GM12878 (cell line): ENCODE results near the gene RNF168. TPM values are rescaled to one million over a fixed set of nuclear protein-coding genes. Genes with fewer than 3 reads are reported as not detected.

ENCODE experiments used
- BCL3 ChIP-seq: IDR thresholded peaks from 2 replicates; pipeline ENCODE4 v1.6.1; 2011; ENCODE audit warnings: borderline replicate concordance, low read depth, mild to moderate bottlenecking, moderate library complexity, low read length; ENCODE audit not compliant: insufficient read depth, poor library complexity, severe bottlenecking
- BHLHE40 ChIP-seq, 2 experiments: fragments of 450-650 bp in 1 of 2; IDR thresholded peaks; 2 replicates each; pipeline ENCODE4 v1.6.1; 2011 to 2017; ENCODE audit warnings: low read depth in 2 of 2, borderline replicate concordance in 1 of 2, improper control_type of control experiment in 1 of 2, low read length in 1 of 2, mild to moderate bottlenecking in 1 of 2
- CHD4 ChIP-seq: fragments of 200-600 bp; sonication (generic); IDR thresholded peaks from 2 replicates; pipeline ENCODE4 v1.6.1; 2016; ENCODE audit warnings: mild to moderate bottlenecking
- DPF2 ChIP-seq: fragments of 450-650 bp; IDR thresholded peaks from 2 replicates; pipeline ENCODE4 v1.6.1; 2017; ENCODE audit warnings: mild to moderate bottlenecking
- E2F8 ChIP-seq: fragments of 450-650 bp; IDR thresholded peaks from 2 replicates; pipeline ENCODE4 v1.6.1; 2018; ENCODE audit warnings: mild to moderate bottlenecking, low read depth, moderate library complexity; ENCODE audit not compliant: partially characterized antibody
- FOS ChIP-seq: IDR thresholded peaks from 3 replicates; pipeline ENCODE4 v1.6.1; 2011; ENCODE audit warnings: borderline replicate concordance; ENCODE audit not compliant: insufficient read length; ENCODE audit errors: extremely low read depth
- GATAD2B ChIP-seq: fragments of 450-650 bp; conservative IDR thresholded peaks from 2 replicates; pipeline ENCODE4 v1.6.1; 2017; ENCODE audit warnings: low read depth, mild to moderate bottlenecking, moderate library complexity
- HDAC6 ChIP-seq: fragments of 200-600 bp; sonication (generic); IDR thresholded peaks from one replicate; pipeline ENCODE4 v1.8.0; 2017; ENCODE audit warnings: antibody characterized with exemption; ENCODE audit not compliant: unreplicated experiment
- MLLT1 ChIP-seq: fragments of 450-650 bp; IDR thresholded peaks from 2 replicates; pipeline ENCODE4 v1.6.1; 2016; ENCODE audit warnings: mild to moderate bottlenecking
- MTA2 ChIP-seq: fragments of 450-650 bp; IDR thresholded peaks from 2 replicates; pipeline ENCODE4 v1.6.1; 2016; ENCODE audit warnings: low read depth, mild to moderate bottlenecking, moderate library complexity
- NFIC ChIP-seq: IDR thresholded peaks from 2 replicates; pipeline ENCODE4 v1.6.1; 2012; ENCODE audit warnings: low read depth, mild to moderate bottlenecking, inconsistent platforms, low read length, moderate library complexity
- NR2F1 ChIP-seq: fragments of 450-650 bp; conservative IDR thresholded peaks from 2 replicates; pipeline ENCODE4 v1.6.1; 2017; ENCODE audit warnings: mild to moderate bottlenecking
- PML ChIP-seq: IDR thresholded peaks from 2 replicates; pipeline ENCODE4 v1.6.1; 2012; ENCODE audit warnings: low read length, inconsistent platforms
- RELB ChIP-seq: fragments of 450-650 bp; IDR thresholded peaks from 2 replicates; pipeline ENCODE4 v1.6.1; 2017; ENCODE audit warnings: low read depth, mild to moderate bottlenecking, moderate library complexity
- RUNX3 ChIP-seq: IDR thresholded peaks from 2 replicates; pipeline ENCODE4 v1.6.1; 2012; ENCODE audit warnings: low read length, inconsistent platforms
- SMAD1 ChIP-seq: fragments of 450-650 bp; IDR thresholded peaks from 2 replicates; pipeline ENCODE4 v1.6.1; 2018; ENCODE audit warnings: mild to moderate bottlenecking, low read depth; ENCODE audit not compliant: partially characterized antibody
- TCF3 ChIP-seq: IDR thresholded peaks from 2 replicates; pipeline ENCODE4 v1.6.1; 2012; ENCODE audit warnings: low read depth, mild to moderate bottlenecking, low read length, borderline replicate concordance; ENCODE audit not compliant: insufficient read depth
- ZNF687 ChIP-seq: fragments of 450-650 bp; IDR thresholded peaks from 2 replicates; pipeline ENCODE4 v1.6.1; 2017; ENCODE audit warnings: mild to moderate bottlenecking, moderate library complexity
- polyA plus RNA-seq, 11 experiments: library from polyadenylated mRNA; depleted of rRNA in 4 of 11; unstranded in 6 of 11; stranded (reverse) in 5 of 11; fragments of >200 nt; fragmentation: Nextera tagmentation in 4 of 11; fragmentation: Illumina TruSeq in 1 of 11; extraction: Ambion mirVana in 4 of 11; extraction: Trizol in 1 of 11; gene quantifications; 1 replicate in 1 of 11; 2 replicates in 10 of 11; pipeline versions ENCODE4 v1.2.1 to v1.2.3, GENCODE V29; 2011 to 2016; ENCODE audit warnings: inconsistent platforms in 2 of 11, missing spikeins in 2 of 11, low read depth in 1 of 11
- total RNA-seq, 4 experiments: library from RNA; depleted of rRNA in 3 of 4; stranded (reverse); fragments of >200 nt in 3 of 4; fragmentation: Illumina TruSeq in 1 of 4; extraction: Trizol in 1 of 4; gene quantifications; 2 replicates each; pipeline versions ENCODE4 v1.2.1 to v1.2.3, GENCODE V29; 2013 to 2021

RNF168 gene
- total and polyA plus RNA-seq, 10 of the 15 experiments (the other 5 are each of a cell fraction or from before 2014, with no cell fraction given) = 12.7 to 47.5 (median 24.8) TPM

- peak; percentile 98 for TF ChIP-seq BCL3
- TF ChIP-seq PML = 0 out of 2 replicates have a peak, but pooled peaks have one; percentile 44
- peak; percentile 79 for TF ChIP-seq ZNF687
- TF ChIP-seq RELB = peak; percentile 49; the same call in 1 of the 2 replicates
- no peak for TF ChIP-seq TCF3
- no peak for TF ChIP-seq E2F8
- TF ChIP-seq MTA2 = peak; percentile 65
- TF ChIP-seq GATAD2B = peak; percentile 95; the same call in 1 of the 2 replicates
- TF ChIP-seq SMAD1 = peak; percentile 87
- 0 out of 2 replicates have a peak, but pooled peaks have one; percentile 16 for TF ChIP-seq NR2F1
- TF ChIP-seq DPF2 = 0 out of 2 replicates have a peak, but pooled peaks have one; percentile 35
- no peak for TF ChIP-seq FOS
- peak; percentile 67; the same call in 1 of the 2 replicates for TF ChIP-seq MLLT1
- TF ChIP-seq BHLHE40 (IDR thresholded peaks at IDR 0.05; ENCODE audit: borderline replicate concordance in 1 of 2, low read depth in 2 of 2, low read length in 1 of 2) = peak; percentile 15; a peak in 1 of 4 replicates
- TF ChIP-seq CHD4 = no peak
- TF ChIP-seq HDAC6 = no peak
- peak; percentile 67 for TF ChIP-seq NFIC
- no peak; the same call in none of the 2 replicates for TF ChIP-seq RUNX3
Measured at GRCh38 chr3:196440041-196440537, 63.5 kb downstream of the RNF168 start (continued).
